HG02763 (cell line): ENCODE data around the gene PARD6B.
"Not testable (repeated sequence)": the region's sequence is repeated elsewhere in the genome, so short reads cannot be mapped to it uniquely, and the experiment has no call there.

Source experiments
- ATAC-seq: cut with Tn5 transposase; IDR thresholded peaks from one replicate; pipeline ENCODE4 v1.9.1; 2021; ENCODE audit warnings: mild to moderate bottlenecking, moderate library complexity; ENCODE audit not compliant: unreplicated experiment

PARD6B gene

GRCh38 chr20:50794846-50795634, 63.7 kb downstream of the PARD6B start, which contains the start of gene BCAS4:
Gene BCAS4, plus strand, starts transcription at chr20:50795061. Its CDS starts 23 bp downstream, at chr20:50795084.
- peak; percentile 72 for ATAC-seq

DNA sequence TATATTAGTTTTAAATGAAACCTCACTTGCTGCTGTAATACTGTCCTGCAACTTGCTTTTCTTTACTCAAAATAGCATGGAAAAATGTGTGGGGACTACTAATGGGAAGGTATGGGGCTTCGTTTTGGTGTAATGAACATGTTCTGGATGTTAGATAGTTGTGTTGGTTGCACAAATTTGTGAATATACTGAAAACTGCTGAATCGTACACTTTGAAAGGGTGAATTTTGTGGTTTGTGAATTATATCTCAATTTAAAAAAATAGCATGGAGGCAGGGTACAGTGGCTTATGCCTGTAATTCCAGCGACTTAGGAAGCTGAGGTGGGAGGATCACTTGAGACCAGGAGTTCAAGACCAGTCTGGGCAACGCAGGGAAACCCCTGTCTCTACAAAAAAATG, 65.8 kb downstream of the PARD6B start:
- no peak for ATAC-seq

DNA sequence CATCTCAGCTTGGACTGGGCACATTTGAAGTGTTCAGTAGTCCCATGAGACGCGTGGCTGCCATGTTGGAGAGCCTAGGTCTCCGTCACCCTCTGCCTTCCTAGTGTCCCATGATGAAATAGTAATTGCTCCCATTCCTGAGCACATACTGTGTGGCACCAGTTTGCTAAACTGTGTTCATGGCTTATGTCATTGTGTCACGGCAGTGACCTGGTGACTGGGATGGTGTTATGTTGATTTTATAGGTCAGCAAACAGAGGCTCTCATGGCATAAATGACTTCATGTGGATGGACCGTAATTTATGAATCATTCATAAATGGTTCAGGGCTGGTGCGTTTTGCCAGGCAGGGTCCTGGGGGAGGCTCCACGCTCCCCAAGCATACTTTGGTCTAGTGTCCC, 67.3 kb downstream of the PARD6B start:
- ATAC-seq = no peak

- no peak for ATAC-seq
Observed at GRCh38 chr20:50799176-50799889, 68.0 kb downstream of the PARD6B start.

DNA sequence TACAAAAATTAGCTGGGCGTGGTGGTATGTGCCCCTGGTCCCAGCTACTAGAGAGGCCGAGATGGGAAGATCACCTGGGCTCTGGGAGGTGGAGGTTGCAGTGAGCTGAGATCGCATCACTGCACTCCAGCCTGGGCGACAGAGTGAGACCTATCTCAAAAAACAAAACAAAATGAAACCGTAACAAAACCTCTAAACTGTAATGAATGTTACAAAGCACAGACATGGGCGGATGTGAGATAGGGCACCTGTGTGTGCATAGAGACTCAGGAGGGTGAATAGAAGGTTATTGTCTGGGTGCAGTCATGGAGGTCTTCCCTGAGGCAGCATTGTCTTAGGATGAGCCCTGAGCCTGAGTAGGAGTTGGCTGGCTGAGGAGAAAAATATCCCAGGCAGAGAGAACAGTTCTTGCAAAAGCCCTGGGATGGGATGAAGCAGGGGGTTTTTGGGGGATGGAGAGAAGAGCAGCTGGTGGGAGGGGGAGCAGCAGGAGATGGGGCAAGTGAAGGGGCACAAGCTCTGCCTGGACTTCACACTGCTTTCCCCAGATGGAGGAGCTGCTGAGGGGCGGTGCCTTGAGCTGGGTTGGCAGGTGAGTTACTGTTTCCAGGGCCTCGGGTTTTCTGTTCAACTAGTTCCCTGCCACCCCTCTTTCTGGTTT, 68.6 kb downstream of the PARD6B start:
- ATAC-seq = peak; percentile 35

GRCh38 chr20:50800986-50801746, 69.8 kb downstream of the PARD6B start:
- not testable (repeated sequence) for ATAC-seq

DNA sequence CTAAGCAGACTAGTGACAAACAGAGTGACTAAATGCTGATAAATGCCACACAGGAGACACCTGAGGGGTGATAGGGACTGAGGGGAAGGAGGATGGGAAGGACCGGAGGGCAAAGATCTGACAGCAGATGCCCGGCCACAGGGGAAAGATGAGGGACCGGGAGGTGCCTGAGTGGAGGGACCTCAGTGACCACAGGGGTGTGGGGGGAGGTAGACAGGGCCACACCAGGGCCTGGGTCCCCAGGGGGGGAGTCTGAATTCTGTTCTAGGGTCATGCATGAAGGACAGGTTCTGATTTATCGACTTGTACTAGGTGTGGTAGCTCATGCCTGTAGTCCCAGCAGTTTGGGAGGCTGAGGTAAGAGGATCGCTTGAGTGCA, 70.4 kb downstream of the PARD6B start:
- no peak for ATAC-seq

GRCh38 chr20:50802289-50802688, 70.9 kb downstream of the PARD6B start:
- ATAC-seq = no peak

DNA sequence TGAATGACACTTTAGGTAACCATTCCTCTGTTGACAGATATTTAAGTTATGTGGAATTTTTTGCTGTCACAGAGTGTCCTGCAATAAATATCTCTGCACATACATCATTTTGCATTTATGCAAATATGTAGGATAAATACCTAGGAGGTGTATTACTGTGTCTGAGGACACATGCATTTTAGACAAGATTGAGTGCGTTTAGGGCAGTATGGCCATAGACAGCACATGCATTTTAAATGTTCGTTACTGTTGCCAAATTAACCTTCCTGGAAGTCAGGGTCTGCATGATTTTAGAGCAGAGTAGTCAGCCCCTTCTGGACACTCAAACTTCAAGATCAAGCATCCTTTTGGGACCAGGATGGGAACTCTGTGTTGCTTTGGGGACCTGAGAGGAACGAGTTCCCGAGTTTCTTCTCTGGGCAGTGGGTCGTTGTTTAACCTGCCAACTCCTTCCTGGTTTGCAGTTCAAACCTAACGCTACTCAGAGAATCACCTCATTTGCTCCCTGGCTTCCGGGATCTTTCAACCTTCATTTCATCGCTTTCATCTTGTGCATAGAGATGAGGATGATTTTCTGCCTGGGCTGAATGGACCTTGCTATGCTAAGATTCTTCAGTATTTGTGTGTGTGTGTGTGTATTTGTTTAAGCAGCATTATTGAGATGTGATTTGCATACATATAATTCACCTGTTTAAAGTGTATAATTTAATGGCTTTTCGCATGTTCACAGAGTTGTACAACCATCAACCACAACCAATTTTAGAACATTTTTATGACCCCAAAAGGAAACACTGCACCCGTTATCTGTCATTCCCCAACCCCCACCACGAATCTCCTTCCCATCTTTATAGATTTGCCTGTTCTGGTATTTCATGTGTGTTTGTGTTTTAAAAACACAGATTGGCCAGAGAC, 73.3 kb downstream of the PARD6B start:
- ATAC-seq = no peak

DNA sequence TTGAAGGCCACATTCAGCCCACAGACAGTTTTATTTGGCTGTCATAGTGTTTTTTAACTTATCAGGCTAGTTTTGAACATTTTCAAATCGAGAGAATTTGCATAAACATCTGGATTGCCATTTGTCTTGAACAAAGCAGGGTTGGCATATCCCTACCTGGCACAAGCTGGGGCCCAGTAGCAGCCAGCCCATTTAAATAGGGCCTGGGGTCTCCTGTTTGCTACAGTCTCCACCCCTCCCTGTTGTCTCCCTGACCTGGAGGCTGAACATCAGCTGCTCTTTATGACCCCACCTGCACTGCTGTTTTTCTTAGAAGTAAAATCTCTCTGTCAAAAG, 73.9 kb downstream of the PARD6B start:
- ATAC-seq = no peak

- ATAC-seq = no peak
Observed at GRCh38 chr20:50806126-50806768, 74.9 kb downstream of the PARD6B start.
